ENCODE measurements around the gene SH3PXD2A.

GRCh38 chr10:103712146-103712545 is 143.2 kb downstream of the SH3PXD2A start:
- TF ChIP-seq CTCF (IDR thresholded peaks at IDR 0.05) (no peak), POLR2A (IDR thresholded peaks at IDR 0.05) (no peak), POLR2AphosphoS5 (IDR thresholded peaks at IDR 0.05) (no peak), EP300 (IDR thresholded peaks at IDR 0.05) (no peak)

Data from sigmoid colon (tissue), 4 donors.